ENCODE data around the gene LRP1-AS.

- TF ChIP-seq TCF7L2 (IDR thresholded peaks at IDR 0.05; ENCODE audit: low read depth, low read length) (no peak), POLR2AphosphoS5 (IDR thresholded peaks at IDR 0.05; ENCODE audit: low read depth, low read length) (no peak)
- TF ChIP-seq, protein P1, sequence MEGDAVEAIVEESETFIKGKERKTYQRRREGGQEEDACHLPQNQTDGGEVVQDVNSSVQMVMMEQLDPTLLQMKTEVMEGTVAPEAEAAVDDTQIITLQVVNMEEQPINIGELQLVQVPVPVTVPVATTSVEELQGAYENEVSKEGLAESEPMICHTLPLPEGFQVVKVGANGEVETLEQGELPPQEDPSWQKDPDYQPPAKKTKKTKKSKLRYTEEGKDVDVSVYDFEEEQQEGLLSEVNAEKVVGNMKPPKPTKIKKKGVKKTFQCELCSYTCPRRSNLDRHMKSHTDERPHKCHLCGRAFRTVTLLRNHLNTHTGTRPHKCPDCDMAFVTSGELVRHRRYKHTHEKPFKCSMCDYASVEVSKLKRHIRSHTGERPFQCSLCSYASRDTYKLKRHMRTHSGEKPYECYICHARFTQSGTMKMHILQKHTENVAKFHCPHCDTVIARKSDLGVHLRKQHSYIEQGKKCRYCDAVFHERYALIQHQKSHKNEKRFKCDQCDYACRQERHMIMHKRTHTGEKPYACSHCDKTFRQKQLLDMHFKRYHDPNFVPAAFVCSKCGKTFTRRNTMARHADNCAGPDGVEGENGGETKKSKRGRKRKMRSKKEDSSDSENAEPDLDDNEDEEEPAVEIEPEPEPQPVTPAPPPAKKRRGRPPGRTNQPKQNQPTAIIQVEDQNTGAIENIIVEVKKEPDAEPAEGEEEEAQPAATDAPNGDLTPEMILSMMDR (IDR thresholded peaks at IDR 0.05) = no peak
Observed at GRCh38 chr12:57165741-57166140, 18.3 kb upstream of the LRP1-AS start.
